HepG2 (cell line): Measurements from ENCODE around the gene CBL. TPM values are rescaled to one million over a fixed set of nuclear protein-coding genes. Genes with fewer than 3 reads are reported as not detected.

ENCODE experiments used
- ATAC-seq: fragments of 200-7000 bp; cut with Tn5 transposase; 3 replicates; pipeline ENCODE4 v1.9.1; 2020; ENCODE audit warnings: mild to moderate bottlenecking, moderate library complexity
- BruUV-seq: library from RNA; stranded (reverse); fragments of 400-500 nt; replicated peaks from 2 replicates; lab custom pipeline; 2021; lab: Mats Ljungman, UMichigan
- CTCF ChIA-PET: fragments of 300-600 bp; formaldehyde crosslinking; extraction: SDS; loops from one replicate; lab custom pipeline; 2021; ENCODE audit warnings: low total read pairs, inconsistent platforms, low intra/inter-chr PET ratio; lab: Yijun Ruan, JAX
- POLR2A ChIA-PET: fragments of 350-600 bp; sonication (Branson Sonifier 250); formaldehyde crosslinking; loops from one replicate; lab custom pipeline; 2020; ENCODE audit warnings: antibody characterized with exemption, inconsistent platforms; lab: Yijun Ruan, JAX
- DNase-seq: peaks from one replicate; pipeline ENCODE4 v3.0.0-alpha.2; 2015; ENCODE audit warnings: low spot score
- FAIRE-seq: peaks from 3 replicates; lab custom pipeline; 2011; peaks lifted over from hg19 to GRCh38; lab: Jason Lieb, UNC
- H2AFZ ChIP-seq: one replicate; pipeline ENCODE4 v1.6.1; 2011; ENCODE audit warnings: low read length, inconsistent platforms
- H3K27ac ChIP-seq: fragments of 300-600 bp; 3 replicates; pipeline ENCODE4 v1.8.0; 2011; ENCODE audit warnings: mixed run types, mild to moderate bottlenecking, mixed read lengths, low read length, inconsistent platforms; ENCODE audit not compliant: insufficient read depth; ENCODE audit errors: extremely low read length
- H3K27me3 ChIP-seq, 2 experiments: fragments of 200-600 bp in 1 of 2; 2 replicates in 1 of 2; 3 replicates in 1 of 2; pipeline versions ENCODE4 v1.6.0 to v1.8.0; 2011; ENCODE audit warnings: low read length in 2 of 2, mild to moderate bottlenecking in 2 of 2, moderate library complexity in 2 of 2, inconsistent platforms in 1 of 2; ENCODE audit not compliant: insufficient read depth in 2 of 2, control insufficient read depth in 1 of 2
- H3K36me3 ChIP-seq, 2 experiments: fragments of 200-600 bp in 1 of 2; replicated peaks in 1 of 2; 2 replicates in 1 of 2; 3 replicates in 1 of 2; pipeline versions ENCODE4 v1.5.1 to v1.8.0; 2011; ENCODE audit warnings: low read length in 2 of 2, inconsistent platforms in 1 of 2; ENCODE audit not compliant: insufficient read depth in 2 of 2, control insufficient read depth in 1 of 2
- H3K4me1 ChIP-seq: 2 replicates; pipeline ENCODE4 v1.5.1; 2012; ENCODE audit warnings: low read length, inconsistent platforms; ENCODE audit not compliant: insufficient read depth
- H3K4me2 ChIP-seq: 2 replicates; pipeline ENCODE4 v1.6.0; 2011; ENCODE audit warnings: low read depth, low read length, inconsistent platforms
- H3K4me3 ChIP-seq, 3 experiments: fragments of 200-600 bp in 1 of 3; sonication (generic), shearing (Covaris generic) in 1 of 3; replicated peaks in 1 of 3; 2 replicates each; pipeline ENCODE4 v1.5.1; 2011 to 2016; ENCODE audit warnings: low read length in 3 of 3, inconsistent platforms in 2 of 3, low read depth in 2 of 3, mild to moderate bottlenecking in 2 of 3, control low read depth in 1 of 3, mixed read lengths in 1 of 3; ENCODE audit not compliant: insufficient read depth in 1 of 3
- H3K79me2 ChIP-seq: one replicate; pipeline ENCODE4 v1.6.1; 2011; ENCODE audit warnings: low read length, inconsistent platforms; ENCODE audit not compliant: insufficient read depth
- H3K9ac ChIP-seq: 2 replicates; pipeline ENCODE4 v1.6.0; 2011; ENCODE audit warnings: mild to moderate bottlenecking, low read depth, low read length, inconsistent platforms; ENCODE audit not compliant: insufficient read depth
- H3K9me3 ChIP-seq: 2 replicates; pipeline ENCODE4 v1.5.1; 2012; ENCODE audit warnings: mild to moderate bottlenecking, low read length
- H4K20me1 ChIP-seq: 2 replicates; pipeline ENCODE4 v1.6.0; 2011; ENCODE audit warnings: inconsistent platforms, mild to moderate bottlenecking, low read length, moderate library complexity; ENCODE audit not compliant: insufficient read depth
- ARID3A ChIP-seq: IDR thresholded peaks from 2 replicates; pipeline ENCODE4 v1.6.1; 2012; ENCODE audit warnings: low read depth, low read length, improper control_type of control experiment
- BRCA1 ChIP-seq: sonication (generic); formaldehyde crosslinking; IDR thresholded peaks from 2 replicates; pipeline ENCODE4 v1.4.0; 2020; ENCODE audit warnings: missing genetic modification reagents
- BRF2 ChIP-seq: sonication (generic); formaldehyde crosslinking; IDR thresholded peaks from 2 replicates; pipeline ENCODE4 v1.8.1; 2022; ENCODE audit warnings: mild to moderate bottlenecking, missing genetic modification reagents
- DMAP1 ChIP-seq: IDR thresholded peaks from 2 replicates; pipeline ENCODE4 v1.6.1; 2016
- EED ChIP-seq: sonication (generic); formaldehyde crosslinking; IDR thresholded peaks from 2 replicates; pipeline ENCODE4 v1.5.0; 2020; ENCODE audit warnings: mild to moderate bottlenecking, missing genetic modification reagents
- FOXM1 ChIP-seq: sonication (generic); formaldehyde crosslinking; IDR thresholded peaks from 2 replicates; pipeline ENCODE4 v1.5.0; 2020; ENCODE audit warnings: missing genetic modification reagents
- FOXO1 ChIP-seq: sonication (generic); formaldehyde crosslinking; IDR thresholded peaks from 2 replicates; pipeline ENCODE4 v1.4.0; 2020; ENCODE audit warnings: missing genetic modification reagents
- HDAC2 ChIP-seq: sonication (generic); formaldehyde crosslinking; IDR thresholded peaks from 2 replicates; pipeline ENCODE4 v1.4.0; 2020; ENCODE audit warnings: missing genetic modification reagents
- HIVEP1 ChIP-seq: sonication (generic); formaldehyde crosslinking; IDR thresholded peaks from 2 replicates; pipeline ENCODE4 v1.4.0; 2020; ENCODE audit warnings: mild to moderate bottlenecking, missing genetic modification reagents
- MYNN ChIP-seq: sonication (generic); formaldehyde crosslinking; IDR thresholded peaks from 2 replicates; pipeline ENCODE4 v1.4.0; 2020; ENCODE audit warnings: mild to moderate bottlenecking, low read depth, missing genetic modification reagents
- NBN ChIP-seq: fragments of 450-650 bp; conservative IDR thresholded peaks from 2 replicates; pipeline ENCODE4 v1.6.1; 2017
- SMAD9 ChIP-seq: sonication (generic); formaldehyde crosslinking; IDR thresholded peaks from 2 replicates; pipeline ENCODE4 v1.5.1; 2020; ENCODE audit warnings: mild to moderate bottlenecking, missing genetic modification reagents
- THAP9 ChIP-seq: sonication (generic); formaldehyde crosslinking; IDR thresholded peaks from 2 replicates; pipeline ENCODE4; 2020; ENCODE audit warnings: missing genetic modification reagents, mild to moderate bottlenecking, borderline replicate concordance
- TP53 ChIP-seq: sonication (generic); formaldehyde crosslinking; conservative IDR thresholded peaks from 2 replicates; pipeline ENCODE4 v1.4.0; 2020; ENCODE audit warnings: missing genetic modification reagents
- ZBTB46 ChIP-seq: sonication (generic); formaldehyde crosslinking; IDR thresholded peaks from 2 replicates; pipeline ENCODE4 v1.4.0; 2020; ENCODE audit warnings: mild to moderate bottlenecking, missing genetic modification reagents, borderline replicate concordance
- ZFY ChIP-seq: sonication (generic); formaldehyde crosslinking; IDR thresholded peaks from 2 replicates; pipeline ENCODE4 v1.4.0; 2020; ENCODE audit warnings: missing genetic modification reagents
- ZNF24 ChIP-seq: fragments of 450-650 bp; IDR thresholded peaks from 2 replicates; pipeline ENCODE4 v1.6.1; 2017; ENCODE audit warnings: antibody characterized with exemption, mild to moderate bottlenecking
- ZNF382 ChIP-seq: sonication (generic); formaldehyde crosslinking; IDR thresholded peaks from 2 replicates; pipeline ENCODE4 v1.5.0; 2020; ENCODE audit warnings: missing genetic modification reagents, mild to moderate bottlenecking, borderline replicate concordance
- ZNF580 ChIP-seq: IDR thresholded peaks from 2 replicates; pipeline ENCODE4 v1.6.1; 2016; ENCODE audit warnings: low read depth, borderline replicate concordance
- ZSCAN12 ChIP-seq: sonication (generic); formaldehyde crosslinking; IDR thresholded peaks from 2 replicates; pipeline ENCODE4 v1.9.0; 2021; ENCODE audit warnings: mild to moderate bottlenecking, missing genetic modification reagents
- WGBS: methylation state at CpG from one replicate; pipeline ENCODE4 v1.1.6; 2017; ENCODE audit warnings: low lambda C conversion rate; 5-methylcytosine and 5-hydroxymethylcytosine counted together
- in situ Hi-C: cut with HindIII; loops from 2 replicates; pipeline ENCODE4 v1.10.0; 2017; ENCODE audit warnings: low pct_unique_long_range_greater_than_20kb; ENCODE audit not compliant: extremely low pct_ligation_motif_present
- intact Hi-C: fragments of 100-400 bp; cut with micrococcal nuclease; formaldehyde crosslinking; loops from one replicate; pipeline ENCODE4 v1.10.0; 2022; ENCODE audit not compliant: unreplicated experiment
- polyA plus RNA-seq, 8 experiments: library from polyadenylated mRNA; depleted of rRNA in 3 of 8; stranded (reverse) in 7 of 8; unstranded in 1 of 8; fragments of >200 nt; fragmentation: Illumina TruSeq in 4 of 8; extraction: Trizol in 4 of 8; gene quantifications; 2 replicates each; pipeline versions ENCODE4 v1.2.1 to v1.2.3, GENCODE V29; 2011 to 2016; ENCODE audit warnings: low read depth in 4 of 8, missing spikeins in 1 of 8, mixed read lengths in 1 of 8; ENCODE audit not compliant: insufficient read depth in 1 of 8
- total RNA-seq, 5 experiments: library from RNA; depleted of rRNA; stranded (reverse); fragments of >200 nt; fragmentation: Illumina TruSeq; extraction: Trizol; gene quantifications; 2 replicates each; pipeline ENCODE4 v1.2.3, GENCODE V29; 2016; ENCODE audit warnings: low read depth in 1 of 5

The CBL gene
- total and polyA plus RNA-seq, 2 of the 13 experiments (the other 11 are each of a cell fraction or from before 2014, with no cell fraction given), result 6.6 to 7.4 TPM

- Histone ChIP-seq H2AFZ (no peak overlapping the region), H3K9ac (no peak overlapping the region), H3K27me3 (no peaks in the 10 kb centered on the region), H3K4me3 (no peak overlapping the region), H3K27ac (no peak overlapping the region), H3K79me2 (no peaks in the 10 kb centered on the region), H3K36me3 (peaks cover 3 to 13% of the 10 kb centered on the region in 2 experiments; a peak in 3 of 5 replicates)
- POLR2A ChIA-PET, result no interaction called here
- ATAC-seq (no peak), FAIRE-seq (no peak)
- intact Hi-C loops, result no loop called here
- TF ChIP-seq HIVEP1 (CRISPR knock-in tag) (no peak), ZSCAN12 (CRISPR knock-in tag) (no peak), DMAP1 (CRISPR knock-in tag) (no peak), BRF2 (CRISPR knock-in tag) (no peak), NBN (no peak), MYNN (CRISPR knock-in tag) (no peak), ZNF580 (CRISPR knock-in tag) (no peak), EED (CRISPR knock-in tag) (no peak), FOXO1 (CRISPR knock-in tag) (no peak), ZFY (CRISPR knock-in tag) (no peak), TP53 (no peak), ZBTB46 (CRISPR knock-in tag) (no peak), THAP9 (no peak), ZNF382 (no peak), BRCA1 (CRISPR knock-in tag) (no peak), SMAD9 (CRISPR knock-in tag) (no peak), FOXM1 (CRISPR knock-in tag) (no peak), ARID3A (no peak), ZNF24 (no peak), HDAC2 (CRISPR knock-in tag) (no peak)
- TF ChIP-seq, all 625 proteins: peak for 0
- Histone ChIP-seq H3K9me3 (no peaks in the 10 kb centered on the region), H3K4me2 (no peak overlapping the region), H3K4me1 (no peaks in the 10 kb centered on the region), H4K20me1 (no peaks in the 10 kb centered on the region)
- no peak for DNase-seq
- CTCF ChIA-PET, result no interaction called here
- 86% methylated on average over 6 of the region's 6 CpGs for WGBS
- no TSS peak for BruUV-seq
- in situ Hi-C loops, result no loop called here
Measured at GRCh38 chr11:119175493-119176077, 30.6 kb upstream of the CBL start.
